HG03196 (cell line): ENCODE data around the gene TP53I11.

ENCODE experiments used
- ATAC-seq: cut with Tn5 transposase; IDR thresholded peaks from one replicate; pipeline ENCODE4 v1.9.1; 2021; ENCODE audit not compliant: unreplicated experiment

TP53I11 gene

DNA sequence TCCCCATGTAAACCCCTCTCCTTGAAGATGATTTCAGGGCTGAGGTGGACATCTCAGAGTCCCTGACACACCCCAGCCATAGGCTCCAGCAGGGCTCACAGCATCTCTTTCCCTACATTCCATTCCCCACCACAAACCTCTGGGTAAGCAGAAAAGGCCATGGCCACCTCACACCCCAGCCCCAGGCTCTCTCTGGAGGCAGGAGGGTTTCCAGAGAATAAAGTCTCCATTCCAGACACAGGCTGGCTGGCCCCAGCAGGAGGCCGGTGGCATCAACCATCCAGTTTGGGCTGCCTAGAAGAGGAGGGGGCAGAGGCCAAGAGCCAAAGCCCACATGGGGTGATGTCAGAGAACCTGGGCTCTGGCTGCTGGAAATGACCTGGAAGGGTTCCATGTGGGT lies 61.4 kb downstream of the TP53I11 start:
- ATAC-seq, result no peak

- ATAC-seq, result no peak
These were observed 63.0 kb downstream of the TP53I11 start for GRCh38 chr11:44887636-44888035.

DNA sequence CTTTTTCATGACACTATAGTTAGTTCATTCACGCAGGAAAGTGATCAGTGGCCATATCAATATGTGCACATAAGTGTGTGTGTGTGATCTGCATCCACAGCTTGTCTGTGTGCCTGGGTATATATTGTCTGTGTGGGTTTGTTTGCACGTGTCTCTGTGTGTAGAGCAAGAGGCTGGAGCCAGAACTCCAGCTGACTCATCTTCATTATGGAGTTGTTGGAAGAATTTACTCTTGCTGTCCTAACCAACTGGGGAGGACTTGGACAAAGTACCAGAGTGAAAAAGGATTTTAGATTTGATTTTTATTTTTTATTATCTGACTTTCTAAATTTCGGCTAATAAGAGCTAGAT lies 63.9 kb downstream of the TP53I11 start:
- ATAC-seq, result no peak

GRCh38 chr11:44885919-44886789 lies 64.5 kb downstream of the TP53I11 start:
- ATAC-seq, result no peak

- no peak for ATAC-seq
These were observed 65.4 kb downstream of the TP53I11 start for GRCh38 chr11:44885065-44885810.

GRCh38 chr11:44884056-44884455 lies 66.6 kb downstream of the TP53I11 start:
- ATAC-seq, result no peak

DNA sequence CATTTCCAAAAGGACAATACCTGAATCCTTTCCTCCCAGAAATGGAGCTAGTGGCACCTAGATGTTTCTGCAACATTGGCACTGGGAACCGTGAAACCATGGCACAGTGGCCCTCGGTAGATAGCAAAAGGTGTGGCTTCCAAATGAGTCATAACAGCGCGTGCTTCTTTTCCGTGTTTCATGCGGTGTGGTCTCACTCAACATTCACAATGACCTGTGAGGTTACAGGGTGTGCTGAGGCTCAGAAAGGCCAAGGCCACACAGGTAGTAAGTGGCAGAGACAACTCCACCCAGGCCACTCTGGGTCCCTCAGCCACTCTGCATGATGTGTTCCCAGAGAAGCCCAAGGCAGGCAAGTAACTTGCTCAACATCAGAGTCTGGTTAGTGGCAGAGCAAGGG lies 67.4 kb downstream of the TP53I11 start:
- no peak for ATAC-seq
